CD4-positive, alpha-beta T cell treated with Interleukin-17A for 1 hour (primary cell): Measurements from ENCODE around the gene CTAGE4.
"Not testable (repeated sequence)": the region's sequence is repeated elsewhere in the genome, so short reads cannot be mapped to it uniquely, and the experiment has no call there.

Source experiments
- DNase-seq: peaks from one replicate; pipeline ENCODE4 v3.0.0-alpha.2; 2020

The CTAGE4 gene

GRCh38 chr7:144218581-144218980, 35.3 kb downstream of the CTAGE4 start:
- not testable (repeated sequence) for DNase-seq

- DNase-seq, result not testable (repeated sequence)
These were observed 35.9 kb downstream of the CTAGE4 start for GRCh38 chr7:144219149-144219548.

- not testable (repeated sequence) for DNase-seq
These were observed 37.3 kb downstream of the CTAGE4 start for GRCh38 chr7:144220531-144220930.

GRCh38 chr7:144223675-144224074, 40.4 kb downstream of the CTAGE4 start:
- not testable (repeated sequence) for DNase-seq

GRCh38 chr7:144226866-144227265, 43.6 kb downstream of the CTAGE4 start:
- DNase-seq, result not testable (repeated sequence)

GRCh38 chr7:144228810-144229209, 45.5 kb downstream of the CTAGE4 start:
- not testable (repeated sequence) for DNase-seq

GRCh38 chr7:144231027-144231426, 47.8 kb downstream of the CTAGE4 start:
- not testable (repeated sequence) for DNase-seq

GRCh38 chr7:144233039-144233438, 49.8 kb downstream of the CTAGE4 start:
- DNase-seq, result not testable (repeated sequence)
